Stimulated activated naive CD8-positive, alpha-beta T cell treated with anti-CD3 and anti-CD28 coated beads, Interleukin-15, Interleukin-2, amounts not matched to agents 100 U/mL and 50 U/mL, for 24 hours (primary cell): ENCODE results near the gene TBC1D20.
"Not testable (repeated sequence)": the region's sequence is repeated elsewhere in the genome, so short reads cannot be mapped to it uniquely, and the experiment has no call there.

Experiments used
- ATAC-seq: fragments of 150-1000 bp; cut with Tn5 transposase; one replicate; pipeline ENCODE4 v1.10.0; 2021
- DNase-seq: peaks from one replicate; pipeline ENCODE4 v3.0.0; 2021

Gene TBC1D20, protein sequence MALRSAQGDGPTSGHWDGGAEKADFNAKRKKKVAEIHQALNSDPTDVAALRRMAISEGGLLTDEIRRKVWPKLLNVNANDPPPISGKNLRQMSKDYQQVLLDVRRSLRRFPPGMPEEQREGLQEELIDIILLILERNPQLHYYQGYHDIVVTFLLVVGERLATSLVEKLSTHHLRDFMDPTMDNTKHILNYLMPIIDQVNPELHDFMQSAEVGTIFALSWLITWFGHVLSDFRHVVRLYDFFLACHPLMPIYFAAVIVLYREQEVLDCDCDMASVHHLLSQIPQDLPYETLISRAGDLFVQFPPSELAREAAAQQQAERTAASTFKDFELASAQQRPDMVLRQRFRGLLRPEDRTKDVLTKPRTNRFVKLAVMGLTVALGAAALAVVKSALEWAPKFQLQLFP

GRCh38 chr20:462199-462991 lies at the start of gene TBC1D20:
Gene TBC1D20 (minus strand): TSS chr20:462533. CDS start chr20:462405, 128 bp downstream.
- peak; percentile 88 for DNase-seq
- peak; percentile 98 for ATAC-seq

DNA sequence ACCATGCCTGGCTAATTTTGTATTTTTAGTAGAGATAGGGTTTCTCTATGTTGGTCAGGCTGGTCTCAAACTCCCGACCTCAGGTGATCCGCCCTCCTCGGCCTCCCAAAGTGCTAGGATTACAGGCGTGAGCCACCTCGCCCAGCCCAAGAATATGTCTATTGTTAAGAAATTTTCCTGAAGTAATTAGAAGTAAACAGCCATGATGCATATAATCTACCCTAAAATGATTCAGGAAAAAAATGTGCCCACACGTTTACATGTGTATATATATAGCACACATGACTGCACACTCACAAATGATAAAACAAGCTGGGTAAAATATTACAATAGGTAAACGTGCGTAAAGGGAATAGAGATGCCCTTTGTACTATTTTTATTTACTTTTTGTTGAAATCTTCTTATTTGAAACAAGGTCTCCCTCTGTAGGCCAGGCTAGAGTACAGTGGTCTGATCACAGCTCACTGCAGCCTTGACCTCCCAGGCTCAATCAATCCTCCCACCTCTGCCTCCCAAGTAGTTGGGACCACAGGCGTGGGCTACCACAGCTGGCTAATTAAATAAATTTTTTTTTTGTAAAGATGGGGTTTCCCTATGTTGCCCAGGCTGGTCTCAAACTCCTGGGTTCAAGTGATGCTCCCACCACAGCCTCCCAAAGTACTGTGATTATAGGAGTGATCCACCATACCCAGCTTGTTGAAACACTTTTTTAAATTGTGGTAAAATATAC lies 48.2 kb upstream of the TBC1D20 start:
- ATAC-seq, DNase-seq: not testable (repeated sequence)

GRCh38 chr20:508364-508787 lies 46.0 kb upstream of the TBC1D20 start:
- not testable (repeated sequence) for DNase-seq, ATAC-seq

DNA sequence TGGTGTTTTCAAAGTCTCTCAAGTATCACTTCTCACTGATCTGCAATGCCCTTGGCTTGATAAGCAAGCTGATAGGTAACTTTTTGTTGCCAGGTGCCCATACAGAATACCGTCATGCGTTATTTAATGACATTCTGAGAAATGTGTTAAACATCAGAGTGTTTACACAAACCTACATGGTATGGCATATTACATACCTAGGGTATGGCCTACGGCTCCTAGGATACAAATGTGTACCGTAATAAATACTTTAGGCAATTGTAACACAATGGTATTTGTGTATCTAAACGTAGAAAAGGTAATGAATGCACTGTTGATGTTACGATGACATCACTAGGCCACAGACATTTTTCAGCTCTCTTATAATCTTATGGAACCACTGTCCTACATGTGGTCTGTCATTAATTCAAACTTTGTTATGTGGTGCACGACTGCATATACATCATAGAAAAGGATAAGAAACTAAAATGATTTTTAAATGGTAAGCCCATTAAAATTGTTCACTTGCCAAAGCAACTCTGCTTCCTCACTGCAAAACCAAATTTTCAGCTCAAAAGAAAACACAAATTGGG lies 45.5 kb upstream of the TBC1D20 start:
- DNase-seq (no peak), ATAC-seq (no peak)

DNA sequence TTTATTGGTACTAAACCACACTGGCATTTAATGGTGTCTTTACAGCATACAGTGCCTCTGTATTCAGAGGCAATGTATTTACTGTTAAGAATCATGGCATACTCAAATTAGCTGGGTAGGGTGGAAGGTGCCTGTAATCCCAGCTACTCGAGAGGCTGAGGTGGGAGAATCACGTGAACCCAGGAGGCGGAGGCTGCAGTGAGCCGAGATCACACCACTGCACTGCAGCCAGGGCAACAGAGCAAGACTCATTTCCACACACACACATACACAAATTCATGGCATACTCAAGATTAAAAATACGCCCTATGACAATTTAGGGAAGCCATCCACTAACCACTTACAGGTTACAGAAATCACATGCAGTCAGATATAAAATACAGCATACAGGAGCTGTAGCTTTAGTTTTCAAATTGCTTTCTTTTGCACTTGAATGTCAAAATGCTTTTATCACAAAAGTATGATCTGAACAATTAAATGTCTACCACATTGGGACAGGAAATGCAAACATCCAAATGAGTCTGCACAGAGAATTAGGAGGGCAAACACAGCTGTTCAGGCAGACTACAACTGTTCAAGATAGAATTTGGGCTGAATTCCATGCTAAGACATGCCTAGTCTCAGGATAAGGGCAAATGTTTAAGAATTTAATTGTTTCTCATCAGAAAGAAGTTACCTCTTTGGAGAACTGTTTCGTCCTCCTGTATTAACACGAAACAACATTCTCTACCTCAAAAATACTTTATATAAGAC lies 44.8 kb upstream of the TBC1D20 start:
- DNase-seq (no peak), ATAC-seq (no peak)

GRCh38 chr20:504632-505075 lies 42.3 kb upstream of the TBC1D20 start:
- ATAC-seq (no peak), DNase-seq (no peak)

DNA sequence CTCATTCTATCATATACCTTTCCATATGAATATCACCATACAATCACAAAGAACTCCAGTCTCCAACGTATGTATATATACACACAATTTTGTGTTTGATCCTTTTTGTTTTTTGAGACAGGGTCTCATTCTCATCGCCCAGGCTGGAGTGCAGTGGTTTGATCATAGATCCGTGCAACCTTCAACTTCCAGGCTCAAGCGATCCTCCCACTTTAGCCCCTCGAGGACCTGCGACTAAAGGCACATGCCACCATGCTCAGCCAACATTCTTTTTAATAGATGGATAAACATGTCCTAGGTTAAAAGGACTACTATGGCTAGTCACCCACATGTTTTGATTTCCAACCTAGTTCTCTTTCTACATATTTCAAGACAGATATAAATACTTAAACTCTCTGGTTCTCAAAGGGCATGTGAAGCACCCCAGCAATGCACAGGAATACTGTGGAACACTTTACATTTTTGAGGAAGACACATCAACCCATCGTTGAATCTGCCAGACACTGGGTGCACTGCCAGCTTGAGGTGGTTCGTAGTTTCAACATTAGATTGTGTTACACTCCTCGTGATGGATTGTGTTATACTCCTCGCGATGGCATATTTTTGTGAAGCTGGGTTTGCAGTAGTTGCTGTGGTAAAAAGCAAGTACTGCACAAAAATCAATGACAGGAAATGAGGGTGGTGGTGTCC lies 40.9 kb upstream of the TBC1D20 start:
- DNase-seq: no peak
- no peak for ATAC-seq

- ATAC-seq: no peak
- no peak for DNase-seq
These were observed 35.6 kb upstream of the TBC1D20 start for GRCh38 chr20:497979-498378.

- DNase-seq (no peak), ATAC-seq (no peak)
These were observed 33.9 kb upstream of the TBC1D20 start for GRCh38 chr20:496126-496696.

DNA sequence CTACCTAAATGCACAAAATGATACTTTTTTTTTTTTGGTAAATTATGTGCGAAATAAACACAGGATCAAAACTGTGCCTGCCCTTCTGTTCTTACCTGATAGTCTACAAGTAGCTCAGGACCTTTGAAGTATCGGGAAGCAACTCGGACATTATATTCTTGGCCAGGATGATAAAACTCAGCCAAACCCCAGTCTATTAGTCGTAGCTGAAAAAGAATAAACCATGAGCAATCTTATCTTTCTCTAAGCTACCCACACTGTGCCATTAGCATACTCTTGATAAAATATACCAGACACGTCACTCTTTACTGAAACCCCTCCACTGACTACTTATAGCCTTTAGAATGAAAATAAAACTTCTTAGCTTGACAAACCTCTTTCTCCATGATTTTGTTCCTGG lies 29.8 kb upstream of the TBC1D20 start:
- DNase-seq (no peak), ATAC-seq (no peak)

GRCh38 chr20:487655-488054 lies 25.3 kb upstream of the TBC1D20 start:
- DNase-seq (no peak), ATAC-seq (no peak)

GRCh38 chr20:483815-484644 lies 21.7 kb upstream of the TBC1D20 start:
- DNase-seq (no peak), ATAC-seq (no peak)

GRCh38 chr20:481167-481566 lies 18.8 kb upstream of the TBC1D20 start:
- no peak for DNase-seq
- ATAC-seq: no peak

- DNase-seq: no peak
- ATAC-seq: no peak
These were observed 17.7 kb upstream of the TBC1D20 start for GRCh38 chr20:480044-480443.

DNA sequence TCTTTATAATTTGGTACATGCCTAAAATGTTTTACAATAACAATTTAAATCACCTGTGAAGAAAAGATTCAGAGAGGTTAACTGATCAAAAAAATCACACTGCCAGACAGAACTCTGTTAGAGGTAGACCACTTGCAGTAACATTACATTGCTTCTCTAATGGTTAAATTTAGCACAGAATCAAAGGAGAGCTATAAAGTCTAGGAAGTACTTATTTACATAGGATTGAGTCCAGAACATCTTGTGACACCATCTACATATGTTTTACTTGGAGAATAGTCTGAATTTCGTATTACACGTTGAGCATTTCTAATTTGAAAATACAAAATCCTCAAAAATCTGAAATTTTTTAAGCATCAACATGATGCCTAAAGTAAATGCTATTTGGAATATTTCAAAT lies 17.2 kb upstream of the TBC1D20 start:
- ATAC-seq: no peak
- no peak for DNase-seq

- ATAC-seq (peak; percentile 45), DNase-seq (no peak)
These were observed 16.7 kb upstream of the TBC1D20 start for GRCh38 chr20:478949-479429.

DNA sequence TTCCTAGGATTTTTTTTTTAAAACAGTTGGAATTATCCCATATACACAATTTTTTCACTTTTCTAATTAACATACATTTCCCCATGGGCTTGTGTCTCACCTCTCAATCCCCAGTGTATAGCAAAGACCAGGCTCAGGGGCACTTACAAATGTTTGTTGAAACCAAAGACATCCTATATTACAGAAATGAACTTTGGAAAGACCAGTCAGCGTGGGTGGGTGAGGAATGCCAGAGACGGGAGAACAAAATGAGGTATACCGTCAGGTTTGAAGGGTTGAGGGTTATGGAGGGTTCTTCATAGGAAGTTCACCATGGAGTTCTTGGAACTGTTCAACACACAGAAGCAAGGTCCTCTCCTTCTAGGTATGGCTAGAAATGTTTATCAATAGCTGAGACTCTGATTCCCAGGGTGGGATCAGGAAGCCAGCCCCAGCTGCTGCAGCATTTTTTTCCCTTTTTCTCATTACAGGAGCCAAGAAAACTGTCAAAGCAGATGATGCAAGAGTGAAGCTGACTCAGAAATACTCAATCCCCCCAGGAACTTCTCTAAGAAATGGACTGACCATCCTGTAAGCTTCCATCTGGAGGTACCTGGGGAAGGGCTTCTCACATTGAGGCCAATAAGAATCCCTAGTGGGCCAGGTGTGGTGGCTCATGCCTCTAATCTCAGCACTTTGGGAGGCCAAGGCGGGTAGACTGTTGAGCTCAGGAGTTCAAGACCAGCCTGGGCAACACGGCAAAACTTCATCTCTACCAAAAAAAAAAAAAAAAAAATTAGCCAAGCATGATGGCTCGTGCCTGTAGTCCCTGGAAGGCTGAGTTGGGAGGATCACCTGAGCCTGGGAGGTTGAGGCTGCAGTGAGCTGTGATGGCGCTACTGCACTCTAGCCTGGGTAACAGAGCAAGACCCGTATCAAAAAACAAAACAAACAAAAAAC lies 15.9 kb upstream of the TBC1D20 start:
- ATAC-seq (no peak), DNase-seq (no peak)

- DNase-seq, ATAC-seq: not testable (repeated sequence)
These were observed 14.4 kb upstream of the TBC1D20 start for GRCh38 chr20:476561-477249.
